Measurements from ENCODE around the gene CEMP1.

CEMP1 gene

GRCh38 chr16:2527071-2527783 is 4.0 kb downstream of the CEMP1 start:
- H3K4me1 ChIP-seq (ENCODE audit: control insufficient read depth in 1 of 2, insufficient read depth in 1 of 2, low read depth in 1 of 2, low read length in 1 of 2): peaks cover 56 to 64% of the 10 kb centered on the region in 2 experiments
- no peaks in the 10 kb centered on the region for H3K27me3 ChIP-seq
- no peak overlapping the region for H3K4me3 ChIP-seq (ENCODE audit: low read depth in 1 of 2, low read length in 1 of 2)
- peaks cover 55% of the 10 kb centered on the region for H3K36me3 ChIP-seq
- H3K9me3 ChIP-seq: no peaks in the 10 kb centered on the region
- H3K27ac ChIP-seq: peak overlapping the region; percentile 91
- TF ChIP-seq CTCF (IDR thresholded peaks at IDR 0.05): no peak

- Histone ChIP-seq H3K27me3 (no peaks in the 10 kb centered on the region), H3K27ac (peak overlapping the region; percentile 91), H3K36me3 (peaks cover 60% of the 10 kb centered on the region), H3K4me1 (ENCODE audit: control insufficient read depth in 1 of 2, insufficient read depth in 1 of 2, low read depth in 1 of 2, low read length in 1 of 2) (peaks cover 59 to 69% of the 10 kb centered on the region in 2 experiments), H3K4me3 (ENCODE audit: low read depth in 1 of 2, low read length in 1 of 2) (peak overlapping the region; percentile 21 to 49), H3K9me3 (no peaks in the 10 kb centered on the region)
- TF ChIP-seq CTCF (IDR thresholded peaks at IDR 0.05): no peak
These were observed 5.1 kb downstream of the CEMP1 start for GRCh38 chr16:2526135-2526534.

- Histone ChIP-seq H3K4me1 (ENCODE audit: control insufficient read depth in 1 of 2, insufficient read depth in 1 of 2, low read depth in 1 of 2, low read length in 1 of 2) (peaks cover 58 to 66% of the 10 kb centered on the region in 2 experiments), H3K36me3 (peaks cover 51% of the 10 kb centered on the region), H3K27me3 (no peaks in the 10 kb centered on the region), H3K9me3 (no peaks in the 10 kb centered on the region), H3K27ac (peak overlapping the region; percentile 91), H3K4me3 (ENCODE audit: low read depth in 1 of 2, low read length in 1 of 2) (no peak overlapping the region)
- TF ChIP-seq CTCF (IDR thresholded peaks at IDR 0.05): no peak
These were observed 6.8 kb downstream of the CEMP1 start for GRCh38 chr16:2524339-2524938.

GRCh38 chr16:2523801-2524231 is 7.4 kb downstream of the CEMP1 start:
- H3K9me3 ChIP-seq: no peaks in the 10 kb centered on the region
- H3K36me3 ChIP-seq: peaks cover 50% of the 10 kb centered on the region
- peak overlapping the region; percentile 91 for H3K27ac ChIP-seq
- H3K4me3 ChIP-seq (ENCODE audit: low read depth in 1 of 2, low read length in 1 of 2): no peak overlapping the region
- peaks cover 65 to 71% of the 10 kb centered on the region in 2 experiments for H3K4me1 ChIP-seq (ENCODE audit: control insufficient read depth in 1 of 2, insufficient read depth in 1 of 2, low read depth in 1 of 2, low read length in 1 of 2)
- no peak for TF ChIP-seq CTCF (IDR thresholded peaks at IDR 0.05)
- no peaks in the 10 kb centered on the region for H3K27me3 ChIP-seq

GRCh38 chr16:2520784-2521531 is 10.2 kb downstream of the CEMP1 start:
- peak; percentile 45 for TF ChIP-seq CTCF (IDR thresholded peaks at IDR 0.05)
- Histone ChIP-seq H3K36me3 (peaks cover 33% of the 10 kb centered on the region), H3K4me3 (ENCODE audit: low read depth in 1 of 2, low read length in 1 of 2) (peak overlapping the region; percentile 73 to 77)

More at GRCh38 chr16:2520784-2521531, 10.2 kb downstream of the CEMP1 start:
- Histone ChIP-seq H3K27ac (peak overlapping the region; percentile 100), H3K4me1 (ENCODE audit: control insufficient read depth in 1 of 2, insufficient read depth in 1 of 2, low read depth in 1 of 2, low read length in 1 of 2) (peaks cover 79 to 83% of the 10 kb centered on the region in 2 experiments), H3K9me3 (no peaks in the 10 kb centered on the region), H3K27me3 (no peaks in the 10 kb centered on the region)

All from neutrophil (primary cell).